NCI-H524 (cell line): Measurements from ENCODE around the gene EXD3.

Source experiments
- DNase-seq, 2 experiments: peaks; one replicate each; lab custom pipeline; 2025; lab: John Stamatoyannopoulos, UW

The EXD3 gene

GRCh38 chr9:137432687-137433348 lies 9.9 kb upstream of the EXD3 start:
- DNase-seq, result no peak

GRCh38 chr9:137431416-137431931 lies 8.5 kb upstream of the EXD3 start:
- no peak for DNase-seq

- DNase-seq, result no peak
Observed at GRCh38 chr9:137430723-137431415, 7.9 kb upstream of the EXD3 start.

- no peak for DNase-seq
Observed at GRCh38 chr9:137429974-137430722, 7.2 kb upstream of the EXD3 start.

- DNase-seq, result no peak
Observed at GRCh38 chr9:137429546-137429890, 6.6 kb upstream of the EXD3 start.

GRCh38 chr9:137428841-137429545 lies 6.0 kb upstream of the EXD3 start:
- no peak for DNase-seq

GRCh38 chr9:137428311-137428630 lies 5.3 kb upstream of the EXD3 start:
- no peak for DNase-seq

- DNase-seq, result no peak
Observed at GRCh38 chr9:137427454-137428310, 4.7 kb upstream of the EXD3 start.

GRCh38 chr9:137426018-137426681 lies 3.2 kb upstream of the EXD3 start:
- no peak for DNase-seq

- no peak for DNase-seq
Observed at GRCh38 chr9:137423514-137424291, 741 bp upstream of the EXD3 start.

- DNase-seq, result no peak
Observed at GRCh38 chr9:137421838-137422603, 941 bp downstream of the EXD3 start.

GRCh38 chr9:137417161-137418021 lies 5.6 kb downstream of the EXD3 start:
- no peak for DNase-seq

GRCh38 chr9:137416563-137417151 lies 6.3 kb downstream of the EXD3 start:
- no peak for DNase-seq

GRCh38 chr9:137416006-137416562 lies 6.9 kb downstream of the EXD3 start:
- DNase-seq, result no peak

- no peak for DNase-seq
Observed at GRCh38 chr9:137415451-137415850, 7.5 kb downstream of the EXD3 start.

GRCh38 chr9:137412431-137412830 lies 10.5 kb downstream of the EXD3 start:
- DNase-seq, result no peak

- DNase-seq, result no peak
Observed at GRCh38 chr9:137411645-137412380, 11.1 kb downstream of the EXD3 start.
